Measurements from ENCODE around the gene AHCYL1. TPM values are rescaled to one million over a fixed set of nuclear protein-coding genes. Genes with fewer than 3 reads are reported as not detected.

AHCYL1 gene
- total RNA-seq, 1 experiment from 2014 or later: 92.0 TPM

DNA sequence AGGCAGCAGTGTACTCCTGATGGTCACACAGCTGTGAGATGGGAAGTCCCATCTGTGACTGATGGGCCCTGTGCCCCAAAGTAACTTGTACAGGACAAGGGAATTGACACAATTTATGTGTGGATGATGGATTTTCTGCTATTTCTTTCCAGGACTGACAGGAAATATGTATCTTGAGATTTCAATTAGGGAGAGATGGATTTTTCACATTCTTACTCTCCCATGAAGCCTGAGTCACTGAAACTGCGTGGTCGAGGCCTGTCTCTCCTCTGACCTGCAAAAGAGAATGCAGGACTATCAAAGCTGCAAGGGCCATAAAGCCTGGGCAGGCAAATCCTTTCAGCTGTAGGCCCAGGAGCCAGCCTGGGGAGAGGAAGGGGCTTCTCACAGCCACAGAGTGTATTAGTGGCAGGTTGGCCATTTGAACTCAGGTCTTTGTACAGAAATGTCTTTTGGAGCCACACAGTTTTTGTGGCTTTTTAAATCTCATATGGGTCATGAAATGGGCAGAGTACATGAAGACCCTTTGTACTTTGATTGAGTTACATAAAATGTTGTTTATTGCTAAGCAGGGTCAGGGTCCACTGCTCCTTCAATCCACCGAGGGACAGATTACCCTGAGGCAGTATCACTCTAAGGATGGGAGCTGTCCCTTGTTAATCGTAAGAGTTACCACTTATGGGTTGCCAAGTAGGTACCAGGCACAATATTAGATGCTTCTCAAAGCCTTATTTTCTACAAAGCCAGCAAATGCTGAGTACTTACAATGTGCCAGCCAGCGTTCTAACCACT lies 71.1 kb downstream of the AHCYL1 start:
- Histone ChIP-seq H3K27ac (ENCODE audit: low read depth, low read length) (no peak overlapping the region), H3K36me3 (ENCODE audit: control insufficient read depth in 1 of 2, insufficient read depth in 2 of 2, low read length in 2 of 2) (peaks cover 33 to 38% of the 10 kb centered on the region in 2 experiments; a peak in 3 of 4 replicates), H3K9ac (ENCODE audit: low read length) (no peak overlapping the region), H3K27me3 (ENCODE audit: insufficient read depth, low read length) (no peaks in the 10 kb centered on the region), H3K4me2 (ENCODE audit: low read length) (no peak overlapping the region), H3K4me1 (ENCODE audit: control insufficient read depth in 1 of 2, insufficient read depth in 2 of 2, low read length in 2 of 2) (no peaks in the 10 kb centered on the region), H3K79me2 (ENCODE audit: insufficient read depth, low read length) (no peaks in the 10 kb centered on the region), H3K4me3 (replicated peaks in 1 of 2; ENCODE audit: low read depth in 1 of 2, low read length in 2 of 2) (no peak overlapping the region), H2AFZ (ENCODE audit: low read depth, low read length, poor library complexity, severe bottlenecking) (no peak overlapping the region), H3K9me2 (ENCODE audit: insufficient read depth) (no peaks in the 10 kb centered on the region), H4K20me1 (ENCODE audit: insufficient read depth) (no peaks in the 10 kb centered on the region), H3K9me3 (ENCODE audit: control insufficient read depth in 1 of 2, insufficient read depth in 1 of 2, low read depth in 1 of 2, low read length in 2 of 2) (no peaks in the 10 kb centered on the region)
- ATAC-seq: no peak
- ChIA-PET POLR2A (no interaction called here), RAD21 (ENCODE audit: low non-redundant PET in 1 of 2, low total read pairs in 2 of 2, uncharacterized antibody in 2 of 2, unreplicated experiment in 2 of 2) (no interaction called here), CTCF (no interaction called here)
- BruUV-seq (replicated peaks): no TSS peak
- intact Hi-C loops (cut with micrococcal nuclease): loop anchor here (2.0 kb wide), 1 partner anchor 61 kb away; no protein-coding TSS in a partner anchor
- TF ChIP-seq EGR1 (IDR thresholded peaks at IDR 0.05; ENCODE audit: low read depth) (no peak), CEBPB (IDR thresholded peaks at IDR 0.05; ENCODE audit: low read depth) (no peak)
- DNase-seq (ENCODE audit: low read depth, low spot score): no peak

DNA sequence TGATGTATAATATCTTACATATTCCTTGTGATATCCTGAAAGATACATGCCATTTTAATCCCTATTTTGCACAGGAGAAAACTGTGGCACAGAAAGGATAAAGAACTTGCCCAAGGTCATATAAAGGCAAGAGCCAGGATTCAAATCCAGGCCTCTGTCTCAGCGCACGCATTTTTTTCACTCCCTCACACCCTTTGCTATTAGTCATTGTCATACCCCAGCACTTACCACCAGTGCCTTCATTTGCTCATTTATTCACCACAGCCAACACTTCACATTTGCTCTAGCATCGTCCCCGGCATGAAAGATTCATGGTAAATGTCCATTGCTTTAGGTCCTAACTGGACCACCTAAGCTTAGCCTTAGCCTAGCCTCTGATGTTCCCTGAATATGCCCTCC lies 71.7 kb downstream of the AHCYL1 start:
- DNase-seq (ENCODE audit: low read depth, low spot score) (no peak), ATAC-seq (no peak)
- H3K79me2 ChIP-seq (ENCODE audit: insufficient read depth, low read length): no peaks in the 10 kb centered on the region
- intact Hi-C loops (cut with micrococcal nuclease): no loop called here
- H3K9ac ChIP-seq (ENCODE audit: low read length): no peak overlapping the region
- H3K27me3 ChIP-seq (ENCODE audit: insufficient read depth, low read length): no peaks in the 10 kb centered on the region
- TF ChIP-seq EGR1 (IDR thresholded peaks at IDR 0.05; ENCODE audit: low read depth) (no peak), EZH2phosphoT487 (IDR thresholded peaks at IDR 0.05; ENCODE audit: borderline replicate concordance) (no peak)
- H3K4me3 ChIP-seq (replicated peaks in 1 of 2; ENCODE audit: low read depth in 1 of 2, low read length in 2 of 2): no peak overlapping the region
- BruUV-seq (replicated peaks): no TSS peak
- H3K9me2 ChIP-seq (ENCODE audit: insufficient read depth): no peaks in the 10 kb centered on the region
- no peak overlapping the region for H2AFZ ChIP-seq (ENCODE audit: low read depth, low read length, poor library complexity, severe bottlenecking)
- no peaks in the 10 kb centered on the region for H3K9me3 ChIP-seq (ENCODE audit: control insufficient read depth in 1 of 2, insufficient read depth in 1 of 2, low read depth in 1 of 2, low read length in 2 of 2)
- H4K20me1 ChIP-seq (ENCODE audit: insufficient read depth): no peaks in the 10 kb centered on the region
- peaks cover 31 to 38% of the 10 kb centered on the region in 2 experiments; a peak in 3 of 4 replicates for H3K36me3 ChIP-seq (ENCODE audit: control insufficient read depth in 1 of 2, insufficient read depth in 2 of 2, low read length in 2 of 2)
- H3K4me2 ChIP-seq (ENCODE audit: low read length): no peak overlapping the region
- no peaks in the 10 kb centered on the region for H3K4me1 ChIP-seq (ENCODE audit: control insufficient read depth in 1 of 2, insufficient read depth in 2 of 2, low read length in 2 of 2)
- CTCF ChIA-PET: no interaction called here
- H3K27ac ChIP-seq (ENCODE audit: low read depth, low read length): no peak overlapping the region
- RAD21 ChIA-PET (ENCODE audit: low non-redundant PET in 1 of 2, low total read pairs in 2 of 2, uncharacterized antibody in 2 of 2, unreplicated experiment in 2 of 2): no interaction called here
- POLR2A ChIA-PET: no interaction called here
